ENCODE results near the gene SUSD1. TPM values are rescaled to one million over a fixed set of nuclear protein-coding genes. Genes with fewer than 3 reads are reported as not detected.

SUSD1 gene
- total and polyA plus RNA-seq, 2 donors: 7.5 to 19.9 TPM

DNA sequence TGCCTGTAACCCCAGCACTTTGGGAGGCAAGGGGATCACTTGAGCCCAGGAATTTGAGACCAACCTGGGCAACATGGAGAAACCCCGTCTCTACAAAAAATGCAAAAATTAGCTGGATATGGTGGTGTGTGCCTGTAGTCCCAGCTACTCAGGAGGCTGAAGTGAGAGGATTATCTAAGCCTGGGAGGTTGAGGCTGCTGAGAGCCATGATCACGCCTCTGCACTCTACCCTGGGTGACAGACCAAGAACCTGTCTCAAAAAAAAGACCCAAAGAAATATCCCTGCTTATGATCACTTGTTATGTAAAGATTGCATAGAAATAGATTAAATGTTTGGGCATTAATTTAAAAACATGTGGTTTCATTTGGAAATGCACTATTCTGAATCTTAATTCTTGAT, 153.4 kb downstream of the SUSD1 start:
- no peak for DNase-seq (ENCODE audit: extremely low spot score)
- Histone ChIP-seq H3K27ac (ENCODE audit: low read depth) (no peak overlapping the region), H3K4me3 (ENCODE audit: low read depth, low read length) (no peak overlapping the region), H3K4me1 (ENCODE audit: insufficient read depth) (no peaks in the 10 kb centered on the region), H3K36me3 (ENCODE audit: insufficient read depth) (no peaks in the 10 kb centered on the region)
- 92% methylated on average over 2 of the region's 2 CpGs for WGBS

DNA sequence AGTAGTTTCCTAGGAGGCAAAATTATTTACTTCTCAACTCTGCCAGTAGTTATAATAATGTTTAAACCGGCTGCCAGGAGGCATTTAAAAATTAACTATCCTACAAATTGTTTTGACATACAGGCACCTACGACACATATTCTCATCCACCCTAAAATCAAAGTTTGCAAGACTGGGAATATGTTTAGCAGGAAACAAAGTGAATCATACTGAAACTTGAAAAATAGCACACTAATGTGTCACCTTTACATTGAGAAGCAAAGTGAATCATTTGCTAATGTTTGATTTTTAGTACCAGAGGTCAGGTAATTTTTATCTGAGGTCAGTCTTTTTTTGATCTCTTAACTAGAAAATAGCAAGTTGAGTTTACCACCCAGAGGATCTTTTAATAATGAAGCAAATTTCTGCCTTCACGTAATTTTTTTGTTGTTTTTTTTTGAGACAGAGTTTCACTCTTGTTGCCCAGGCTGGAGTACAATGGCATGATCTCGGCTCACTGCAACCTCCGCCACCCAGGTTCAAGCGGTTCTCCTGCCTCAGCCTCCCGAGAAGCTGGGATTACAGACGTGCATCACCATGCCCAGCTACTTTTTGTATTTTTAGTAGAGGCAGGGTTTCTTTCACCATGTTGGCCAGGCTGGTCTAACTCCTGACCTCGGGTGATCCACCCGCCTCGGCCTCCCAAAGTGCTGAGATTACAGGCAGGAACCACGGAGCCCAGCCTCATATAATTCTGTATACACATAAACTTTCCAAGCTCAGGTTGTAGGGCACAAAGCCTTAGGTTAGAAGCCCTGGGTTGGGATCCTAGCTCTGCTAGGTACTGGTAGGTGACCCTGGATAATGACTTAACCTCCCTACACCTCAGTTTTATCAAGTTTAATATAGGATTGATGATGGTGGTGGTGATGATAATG, 154.2 kb downstream of the SUSD1 start:
- no peak overlapping the region for H3K27ac ChIP-seq (ENCODE audit: low read depth)
- H3K4me3 ChIP-seq (ENCODE audit: low read depth, low read length): no peak overlapping the region
- whole genome bisulfite sequencing: 81% methylated on average over 12 of the region's 12 CpGs
- no peaks in the 10 kb centered on the region for H3K36me3 ChIP-seq (ENCODE audit: insufficient read depth)
- DNase-seq (ENCODE audit: extremely low spot score): no peak
- no peaks in the 10 kb centered on the region for H3K4me1 ChIP-seq (ENCODE audit: insufficient read depth)

DNA sequence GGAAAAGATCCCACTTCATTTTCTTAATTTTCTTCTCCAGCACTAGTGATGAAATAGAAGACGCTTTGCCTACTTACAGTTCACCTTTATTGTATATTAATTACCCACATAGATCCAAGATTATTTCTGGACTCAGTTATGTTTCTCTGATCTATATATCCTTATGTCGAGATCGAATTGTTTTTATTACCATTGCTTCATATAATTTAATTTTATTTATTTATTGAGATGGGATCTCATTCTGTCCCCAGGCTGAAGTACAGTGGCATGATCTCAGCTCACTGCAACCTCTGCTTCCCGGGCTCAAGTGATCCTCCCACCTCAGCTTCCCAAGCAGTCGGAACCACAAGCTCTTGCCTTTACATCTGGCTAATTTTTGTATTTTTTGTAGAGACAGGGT, 157.2 kb downstream of the SUSD1 start:
- no peak overlapping the region for H3K4me3 ChIP-seq (ENCODE audit: low read depth, low read length)
- H3K4me1 ChIP-seq (ENCODE audit: insufficient read depth): no peaks in the 10 kb centered on the region
- WGBS: 94% methylated on average over 5 of the region's 5 CpGs
- DNase-seq (ENCODE audit: extremely low spot score): no peak
- H3K27ac ChIP-seq (ENCODE audit: low read depth): no peak overlapping the region
- H3K36me3 ChIP-seq (ENCODE audit: insufficient read depth): no peaks in the 10 kb centered on the region

DNA sequence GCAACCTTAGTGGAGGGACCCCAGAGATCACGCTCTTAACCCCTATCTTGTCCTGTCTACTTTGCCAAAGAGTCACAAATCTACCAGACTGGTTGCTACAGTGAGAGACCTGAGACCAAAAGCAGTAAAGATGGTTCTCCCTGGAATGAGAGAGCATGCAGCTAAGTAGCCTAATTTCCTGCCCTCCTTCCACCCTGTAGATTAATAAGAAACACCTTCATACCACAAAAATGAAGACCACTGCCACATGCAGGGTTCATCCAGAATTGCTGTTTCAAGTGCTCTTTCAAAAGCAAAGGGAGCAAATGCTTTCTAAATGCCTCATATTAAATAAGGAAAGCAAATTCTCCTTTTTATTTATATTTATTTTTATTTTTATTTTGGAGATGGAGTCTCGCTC, 159.4 kb downstream of the SUSD1 start:
- Histone ChIP-seq H3K27ac (ENCODE audit: low read depth) (no peak overlapping the region), H3K4me3 (ENCODE audit: low read depth, low read length) (no peak overlapping the region), H3K4me1 (ENCODE audit: insufficient read depth) (no peaks in the 10 kb centered on the region), H3K36me3 (ENCODE audit: insufficient read depth) (no peaks in the 10 kb centered on the region)
- no peak for DNase-seq (ENCODE audit: extremely low spot score)
- 66% methylated on average over 2 of the region's 2 CpGs for WGBS

- DNase-seq (ENCODE audit: extremely low spot score): no peak
- no peak overlapping the region for H3K27ac ChIP-seq (ENCODE audit: low read depth)
- H3K4me3 ChIP-seq (ENCODE audit: low read depth, low read length): no peak overlapping the region
- no peaks in the 10 kb centered on the region for H3K4me1 ChIP-seq (ENCODE audit: insufficient read depth)
- WGBS: 87% methylated on average over 4 of the region's 4 CpGs
- no peaks in the 10 kb centered on the region for H3K36me3 ChIP-seq (ENCODE audit: insufficient read depth)
These were observed 159.9 kb downstream of the SUSD1 start for GRCh38 chr9:112015149-112015548.

DNA sequence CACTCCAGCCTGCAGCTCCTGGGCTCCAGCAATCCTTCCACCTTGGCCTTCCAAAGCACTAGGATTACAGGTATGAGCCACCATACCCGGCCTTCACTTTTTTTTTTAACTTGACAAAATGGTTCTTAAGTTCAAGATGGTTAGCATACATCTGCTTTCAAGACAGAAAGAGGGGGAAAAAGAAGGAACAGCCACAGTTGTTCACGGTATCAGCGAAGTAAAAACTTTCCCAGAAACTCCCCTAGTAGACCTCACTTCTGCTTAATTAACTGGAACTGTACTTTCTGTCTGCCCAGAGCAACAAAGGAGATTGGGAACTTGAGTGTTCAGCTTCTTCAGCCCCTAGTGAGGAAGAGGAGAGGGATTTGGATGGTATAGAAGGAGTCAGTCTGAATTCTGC, 161.8 kb downstream of the SUSD1 start:
- DNase-seq (ENCODE audit: extremely low spot score): no peak
- H3K36me3 ChIP-seq (ENCODE audit: insufficient read depth): no peaks in the 10 kb centered on the region
- no peak overlapping the region for H3K27ac ChIP-seq (ENCODE audit: low read depth)
- WGBS: 90% methylated on average over 3 of the region's 3 CpGs
- H3K4me1 ChIP-seq (ENCODE audit: insufficient read depth): no peaks in the 10 kb centered on the region
- H3K4me3 ChIP-seq (ENCODE audit: low read depth, low read length): no peak overlapping the region

- 23% methylated on average over 4 of the region's 4 CpGs for WGBS
These were observed 162.8 kb downstream of the SUSD1 start for GRCh38 chr9:112012026-112012902.

DNA sequence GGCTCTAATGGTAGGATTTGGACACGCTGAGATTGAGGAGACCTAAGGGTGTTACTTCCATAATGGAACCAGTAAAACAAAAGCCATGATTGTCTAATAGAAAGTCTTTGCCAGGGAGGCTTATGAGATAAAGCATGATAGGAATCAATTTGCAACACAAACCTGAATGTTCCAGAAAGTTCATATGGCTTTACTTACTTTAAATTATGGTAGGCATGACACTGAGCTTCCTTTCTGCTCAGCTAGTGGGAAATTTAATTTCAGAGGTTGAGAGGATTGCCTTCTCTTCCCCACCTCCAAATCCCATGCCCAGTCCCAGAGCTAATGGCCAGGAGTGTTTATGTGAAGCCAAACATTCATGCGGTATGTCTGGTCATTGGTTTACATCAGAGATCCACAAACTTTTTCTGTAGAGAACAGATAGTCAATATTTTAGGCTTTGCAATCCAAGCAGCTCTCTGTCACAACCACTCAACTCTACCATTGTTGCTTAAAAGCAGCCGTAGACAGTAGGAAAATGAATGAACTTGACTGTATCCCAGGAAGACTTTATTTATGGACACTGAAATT, 164.0 kb downstream of the SUSD1 start:
- Histone ChIP-seq H3K4me1 (ENCODE audit: insufficient read depth) (no peaks in the 10 kb centered on the region), H3K36me3 (ENCODE audit: insufficient read depth) (no peaks in the 10 kb centered on the region), H3K4me3 (ENCODE audit: low read depth, low read length) (no peak overlapping the region), H3K27ac (ENCODE audit: low read depth) (no peak overlapping the region)
- WGBS: 95% methylated on average over 3 of the region's 3 CpGs
- DNase-seq (ENCODE audit: extremely low spot score): no peak

More at GRCh38 chr9:112012026-112012902, 162.8 kb downstream of the SUSD1 start:
- no peaks in the 10 kb centered on the region for H3K36me3 ChIP-seq (ENCODE audit: insufficient read depth)
- H3K4me1 ChIP-seq (ENCODE audit: insufficient read depth): no peaks in the 10 kb centered on the region
- no peak for DNase-seq (ENCODE audit: extremely low spot score)
- peak overlapping the region; percentile 28 for H3K27ac ChIP-seq (ENCODE audit: low read depth)
- H3K4me3 ChIP-seq (ENCODE audit: low read depth, low read length): no peak overlapping the region

- Histone ChIP-seq H3K4me1 (ENCODE audit: insufficient read depth) (no peaks in the 10 kb centered on the region), H3K4me3 (ENCODE audit: low read depth, low read length) (no peak overlapping the region), H3K36me3 (ENCODE audit: insufficient read depth) (no peaks in the 10 kb centered on the region), H3K27ac (ENCODE audit: low read depth) (no peak overlapping the region)
- no peak for DNase-seq (ENCODE audit: extremely low spot score)
These were observed 164.6 kb downstream of the SUSD1 start for GRCh38 chr9:112010537-112010936.

GRCh38 chr9:112009656-112010055, 165.4 kb downstream of the SUSD1 start:
- no peaks in the 10 kb centered on the region for H3K36me3 ChIP-seq (ENCODE audit: insufficient read depth)
- 92% methylated on average over 3 of the region's 3 CpGs for WGBS

GRCh38 chr9:112007575-112008240, 167.4 kb downstream of the SUSD1 start:
- 75% methylated on average over 6 of the region's 6 CpGs for whole genome bisulfite sequencing
- no peak overlapping the region for H3K27ac ChIP-seq (ENCODE audit: low read depth)
- DNase-seq (ENCODE audit: extremely low spot score): no peak
- no peaks in the 10 kb centered on the region for H3K4me1 ChIP-seq (ENCODE audit: insufficient read depth)
- H3K4me3 ChIP-seq (ENCODE audit: low read depth, low read length): no peak overlapping the region
- no peaks in the 10 kb centered on the region for H3K36me3 ChIP-seq (ENCODE audit: insufficient read depth)

More at GRCh38 chr9:112009656-112010055, 165.4 kb downstream of the SUSD1 start:
- Histone ChIP-seq H3K4me3 (ENCODE audit: low read depth, low read length) (no peak overlapping the region), H3K27ac (ENCODE audit: low read depth) (no peak overlapping the region), H3K4me1 (ENCODE audit: insufficient read depth) (no peaks in the 10 kb centered on the region)
- no peak for DNase-seq (ENCODE audit: extremely low spot score)

GRCh38 chr9:112006361-112007020, 168.6 kb downstream of the SUSD1 start:
- no peak for DNase-seq (ENCODE audit: extremely low spot score)
- H3K27ac ChIP-seq (ENCODE audit: low read depth): no peak overlapping the region
- no peaks in the 10 kb centered on the region for H3K36me3 ChIP-seq (ENCODE audit: insufficient read depth)
- no peak overlapping the region for H3K4me3 ChIP-seq (ENCODE audit: low read depth, low read length)
- H3K4me1 ChIP-seq (ENCODE audit: insufficient read depth): no peaks in the 10 kb centered on the region
- WGBS: 86% methylated on average over 11 of the region's 11 CpGs

DNA sequence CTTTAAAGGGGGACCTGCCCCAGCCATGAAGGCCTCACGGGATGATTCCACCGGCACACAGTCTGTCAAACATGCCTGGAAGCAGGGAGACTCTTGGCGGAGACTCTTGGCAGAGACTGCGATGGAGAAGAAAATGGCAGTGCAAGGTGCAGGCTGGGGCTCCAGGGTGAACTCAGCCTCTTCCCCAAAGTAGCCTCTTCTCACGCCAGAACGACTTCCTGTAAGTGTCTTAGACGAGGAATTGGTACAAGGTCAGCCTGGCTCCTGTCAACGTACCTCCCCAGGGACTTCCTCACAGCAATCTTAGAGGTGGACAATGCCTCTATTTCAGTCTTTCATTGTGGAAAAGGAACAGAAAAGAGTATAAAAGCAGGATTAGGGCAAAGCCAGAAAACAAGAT, 169.2 kb downstream of the SUSD1 start:
- H3K36me3 ChIP-seq (ENCODE audit: insufficient read depth): no peaks in the 10 kb centered on the region
- no peak for DNase-seq (ENCODE audit: extremely low spot score)
- no peak overlapping the region for H3K27ac ChIP-seq (ENCODE audit: low read depth)
- H3K4me3 ChIP-seq (ENCODE audit: low read depth, low read length): no peak overlapping the region
- 76% methylated on average over 8 of the region's 8 CpGs for WGBS
- no peaks in the 10 kb centered on the region for H3K4me1 ChIP-seq (ENCODE audit: insufficient read depth)
